Neural cell (in vitro differentiated cells): ENCODE data around the gene ZBTB32. TPM values are rescaled to one million over a fixed set of nuclear protein-coding genes. Genes with fewer than 3 reads are reported as not detected.

ENCODE experiments used
- H2AFZ ChIP-seq: fragments of 200-600, 300-800 bp; sonication (generic), shearing (Covaris generic); 2 replicates; pipeline ENCODE4 v1.6.0; 2014; ENCODE audit warnings: low read depth, mild to moderate bottlenecking, antibody characterized with exemption, low read length, moderate library complexity
- H3F3A ChIP-seq: fragments of 200-600 bp; shearing (Covaris generic); 2 replicates; pipeline ENCODE4 v1.6.1; 2016; ENCODE audit warnings: mild to moderate bottlenecking, moderate library complexity, mixed read lengths, antibody characterized with exemption, low read length; ENCODE audit not compliant: insufficient read depth, poor library complexity, severe bottlenecking
- H3K27ac ChIP-seq: fragments of 200-600, 300-800 bp; sonication (generic), shearing (Covaris generic); 2 replicates; pipeline ENCODE4 v1.5.1; 2014; ENCODE audit warnings: mild to moderate bottlenecking, low read length, moderate library complexity
- H3K27me3 ChIP-seq: fragments of 300-800, 200-600 bp; sonication (generic), shearing (Covaris generic); 2 replicates; pipeline ENCODE4 v1.6.0; 2014; ENCODE audit warnings: mild to moderate bottlenecking, low read depth, low read length, moderate library complexity; ENCODE audit not compliant: insufficient read depth
- H3K36me3 ChIP-seq: fragments of 300-800, 200-600 bp; sonication (generic), shearing (Covaris generic); 2 replicates; pipeline ENCODE4 v1.5.1; 2014; ENCODE audit warnings: mild to moderate bottlenecking, antibody characterized with exemption, low read length, moderate library complexity; ENCODE audit not compliant: insufficient read depth
- H3K4me2 ChIP-seq: fragments of 300-800, 200-600 bp; sonication (generic), shearing (Covaris generic); 2 replicates; pipeline ENCODE4 v1.6.0; 2014; ENCODE audit warnings: mild to moderate bottlenecking, low read length
- H3K4me3 ChIP-seq: fragments of 300-800, 200-600 bp; sonication (generic), shearing (Covaris generic); 2 replicates; pipeline ENCODE4 v1.5.1; 2014; ENCODE audit warnings: mild to moderate bottlenecking, low read length, moderate library complexity
- H3K79me2 ChIP-seq: fragments of 200-600 bp; shearing (Covaris generic); replicated peaks from 2 replicates; pipeline ENCODE4 v1.6.0; 2014; ENCODE audit warnings: mild to moderate bottlenecking, low read length, moderate library complexity; ENCODE audit not compliant: insufficient read depth
- H3K9ac ChIP-seq: fragments of 300-800, 200-600 bp; sonication (generic), shearing (Covaris generic); 2 replicates; pipeline ENCODE4 v1.6.1; 2016; ENCODE audit warnings: mild to moderate bottlenecking, low read length, mixed read lengths
- H3K9me2 ChIP-seq: fragments of 200-600 bp; shearing (Covaris generic); 2 replicates; pipeline ENCODE4 v1.6.1; 2016; ENCODE audit warnings: mild to moderate bottlenecking, low read length, mixed read lengths; ENCODE audit not compliant: insufficient read depth
- H3K9me3 ChIP-seq: fragments of 200-600, 300-800 bp; sonication (generic), shearing (Covaris generic); 2 replicates; pipeline ENCODE4 v1.6.1; 2016; ENCODE audit warnings: mild to moderate bottlenecking, mixed run types, low read length, moderate library complexity, mixed read lengths
- H4K20me1 ChIP-seq: fragments of 200-600 bp; shearing (Covaris generic); 2 replicates; pipeline ENCODE4 v1.6.1; 2016; ENCODE audit warnings: mild to moderate bottlenecking, mixed run types; ENCODE audit not compliant: insufficient read depth
- EP300 ChIP-seq: fragments of 450-650 bp; conservative IDR thresholded peaks from 2 replicates; pipeline ENCODE4 v1.6.1; 2014; ENCODE audit warnings: antibody characterized with exemption, mild to moderate bottlenecking, moderate library complexity; ENCODE audit not compliant: poor library complexity, severe bottlenecking
- EZH2 ChIP-seq: fragments of 200-600, 300-800 bp; shearing (Covaris generic), sonication (generic); IDR thresholded peaks from 2 replicates; pipeline ENCODE4 v1.6.1; 2014; ENCODE audit warnings: antibody characterized with exemption, low read length, borderline replicate concordance, mild to moderate bottlenecking; ENCODE audit not compliant: insufficient read depth, poor library complexity, severe bottlenecking
- MXI1 ChIP-seq: fragments of 450-650 bp; conservative IDR thresholded peaks from 2 replicates; pipeline ENCODE4 v1.6.1; 2014; ENCODE audit warnings: antibody characterized with exemption, mild to moderate bottlenecking; ENCODE audit not compliant: poor library complexity, severe bottlenecking
- POLR2AphosphoS5 ChIP-seq: IDR thresholded peaks from 2 replicates; pipeline ENCODE4 v1.6.1; 2012
- RAD21 ChIP-seq: fragments of 450-650 bp; conservative IDR thresholded peaks from 2 replicates; pipeline ENCODE4 v1.6.1; 2014; ENCODE audit warnings: antibody characterized with exemption, mild to moderate bottlenecking, moderate library complexity
- REST ChIP-seq: IDR thresholded peaks from 2 replicates; pipeline ENCODE4 v1.6.1; 2012; ENCODE audit warnings: borderline replicate concordance
- SMC3 ChIP-seq: fragments of 450-650 bp; conservative IDR thresholded peaks from 2 replicates; pipeline ENCODE4 v1.6.1; 2014; ENCODE audit warnings: antibody characterized with exemption, mild to moderate bottlenecking, moderate library complexity; ENCODE audit not compliant: poor library complexity
- TAF1 ChIP-seq: IDR thresholded peaks from 2 replicates; pipeline ENCODE4 v1.6.1; 2012; ENCODE audit warnings: low read depth
- polyA plus RNA-seq: library from polyadenylated mRNA; depleted of rRNA; stranded (reverse); fragments of >200 nt; gene quantifications from 2 replicates; pipeline ENCODE4 v1.2.3, GENCODE V29; 2014
- TF ChIP-seq, protein P1 (sequence below): fragments of 450-650 bp; IDR thresholded peaks from 2 replicates; pipeline ENCODE4 v1.5.1; 2014; ENCODE audit warnings: antibody characterized with exemption, mild to moderate bottlenecking, moderate library complexity; ENCODE audit not compliant: poor library complexity, severe bottlenecking

Gene ZBTB32
- polyA plus RNA-seq, 1 donor from 2014 or later = not detected

- H3K27me3 ChIP-seq = no peaks in the 10 kb centered on the region
- H3F3A ChIP-seq = no peaks in the 10 kb centered on the region
- TF ChIP-seq EP300 (no peak), REST (no peak), EZH2 (no peak), RAD21 (no peak), TAF1 (no peak), POLR2AphosphoS5 (no peak), SMC3 (no peak), MXI1 (no peak)
- TF ChIP-seq, protein P1, sequence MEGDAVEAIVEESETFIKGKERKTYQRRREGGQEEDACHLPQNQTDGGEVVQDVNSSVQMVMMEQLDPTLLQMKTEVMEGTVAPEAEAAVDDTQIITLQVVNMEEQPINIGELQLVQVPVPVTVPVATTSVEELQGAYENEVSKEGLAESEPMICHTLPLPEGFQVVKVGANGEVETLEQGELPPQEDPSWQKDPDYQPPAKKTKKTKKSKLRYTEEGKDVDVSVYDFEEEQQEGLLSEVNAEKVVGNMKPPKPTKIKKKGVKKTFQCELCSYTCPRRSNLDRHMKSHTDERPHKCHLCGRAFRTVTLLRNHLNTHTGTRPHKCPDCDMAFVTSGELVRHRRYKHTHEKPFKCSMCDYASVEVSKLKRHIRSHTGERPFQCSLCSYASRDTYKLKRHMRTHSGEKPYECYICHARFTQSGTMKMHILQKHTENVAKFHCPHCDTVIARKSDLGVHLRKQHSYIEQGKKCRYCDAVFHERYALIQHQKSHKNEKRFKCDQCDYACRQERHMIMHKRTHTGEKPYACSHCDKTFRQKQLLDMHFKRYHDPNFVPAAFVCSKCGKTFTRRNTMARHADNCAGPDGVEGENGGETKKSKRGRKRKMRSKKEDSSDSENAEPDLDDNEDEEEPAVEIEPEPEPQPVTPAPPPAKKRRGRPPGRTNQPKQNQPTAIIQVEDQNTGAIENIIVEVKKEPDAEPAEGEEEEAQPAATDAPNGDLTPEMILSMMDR = no peak
- no peaks in the 10 kb centered on the region for H3K9me2 ChIP-seq
- no peaks in the 10 kb centered on the region for H3K9me3 ChIP-seq
- H2AFZ ChIP-seq = no peak overlapping the region
- H3K79me2 ChIP-seq = peaks cover 8% of the 10 kb centered on the region
- H3K36me3 ChIP-seq = peaks cover 8% of the 10 kb centered on the region
- H3K27ac ChIP-seq = no peak overlapping the region
- H3K4me3 ChIP-seq = no peak overlapping the region
- H3K9ac ChIP-seq = no peak overlapping the region
- no peak overlapping the region for H3K4me2 ChIP-seq
- H4K20me1 ChIP-seq = no peaks in the 10 kb centered on the region
These were observed 48.5 kb downstream of the ZBTB32 start for GRCh38 chr19:35752746-35753350.

- no peak overlapping the region for H3K4me2 ChIP-seq
- no peaks in the 10 kb centered on the region for H4K20me1 ChIP-seq
- H3F3A ChIP-seq = no peaks in the 10 kb centered on the region
- TF ChIP-seq SMC3 = no peak
- H3K27ac ChIP-seq = no peak overlapping the region
- no peak overlapping the region for H3K4me3 ChIP-seq
- no peaks in the 10 kb centered on the region for H3K27me3 ChIP-seq
- H3K79me2 ChIP-seq = peaks cover 9% of the 10 kb centered on the region
- H3K9ac ChIP-seq = no peak overlapping the region
- H2AFZ ChIP-seq = no peak overlapping the region
- H3K9me3 ChIP-seq = no peaks in the 10 kb centered on the region
- no peaks in the 10 kb centered on the region for H3K9me2 ChIP-seq
- H3K36me3 ChIP-seq = peaks cover 8% of the 10 kb centered on the region
These were observed 49.4 kb downstream of the ZBTB32 start for GRCh38 chr19:35753634-35754369.
